IMR-90 (cell line): ENCODE measurements around the gene AKAP6. TPM values are rescaled to one million over a fixed set of nuclear protein-coding genes. Genes with fewer than 3 reads are reported as not detected.

Source experiments
- ATAC-seq: fragments of 200-7000 bp; cut with Tn5 transposase; 2 replicates; pipeline ENCODE4 v1.9.1; 2020; ENCODE audit warnings: low read depth, mild to moderate bottlenecking, moderate library complexity
- BruUV-seq: library from RNA; stranded (reverse); fragments of 400-500 nt; replicated peaks from 2 replicates; lab custom pipeline; 2021; lab: Mats Ljungman, UMichigan
- CTCF ChIA-PET: fragments of 300-600 bp; formaldehyde crosslinking; extraction: SDS; loops from one replicate; lab custom pipeline; 2021; ENCODE audit warnings: antibody characterized with exemption; lab: Yijun Ruan, JAX
- POLR2A ChIA-PET: fragments of 300-600 bp; sonication (Branson Sonifier 250); formaldehyde crosslinking; loops from one replicate; lab custom pipeline; 2022; ENCODE audit warnings: antibody characterized with exemption; ENCODE audit not compliant: unreplicated experiment; lab: Charles Lee
- DNase-seq: peaks from one replicate; pipeline ENCODE4 v3.0.0; 2013
- H2AFZ ChIP-seq: replicated peaks from 2 replicates; pipeline ENCODE3; 2013; ENCODE audit warnings: low read length, mild to moderate bottlenecking; ENCODE audit not compliant: poor library complexity
- H2AK5ac ChIP-seq: 2 replicates; pipeline ENCODE4 v1.6.1; 2013; ENCODE audit warnings: low read depth, low read length, inconsistent platforms
- H2AK9ac ChIP-seq: replicated peaks from 2 replicates; pipeline ENCODE3; 2013; ENCODE audit warnings: mild to moderate bottlenecking, low read depth, low read length, moderate library complexity; ENCODE audit not compliant: poor library complexity
- H2BK120ac ChIP-seq: 2 replicates; pipeline ENCODE4 v1.6.1; 2013; ENCODE audit warnings: low read depth, low read length, inconsistent platforms
- H2BK15ac ChIP-seq: 3 replicates; pipeline ENCODE4 v1.6.1; 2013; ENCODE audit warnings: low read depth, low read length, inconsistent platforms
- H2BK20ac ChIP-seq: 2 replicates; pipeline ENCODE4 v1.6.1; 2013; ENCODE audit warnings: low read depth, mild to moderate bottlenecking, inconsistent platforms, low read length, moderate library complexity
- H2BK5ac ChIP-seq: 2 replicates; pipeline ENCODE4 v1.6.1; 2013; ENCODE audit warnings: mild to moderate bottlenecking, low read depth, low read length, inconsistent platforms; ENCODE audit not compliant: poor library complexity, severe bottlenecking
- H3K14ac ChIP-seq: replicated peaks from 2 replicates; pipeline ENCODE4 v1.6.1; 2013; ENCODE audit warnings: low read depth, low read length, inconsistent platforms
- H3K18ac ChIP-seq: 2 replicates; pipeline ENCODE4 v1.6.1; 2013; ENCODE audit warnings: low read depth, low read length, control low read depth
- H3K23ac ChIP-seq: 2 replicates; pipeline ENCODE4 v1.6.1; 2013; ENCODE audit warnings: low read depth, low read length, inconsistent platforms
- H3K27ac ChIP-seq: 2 replicates; pipeline ENCODE4 v1.5.1; 2013; ENCODE audit warnings: mild to moderate bottlenecking, control low read depth, low read length; ENCODE audit not compliant: insufficient read depth
- H3K27me3 ChIP-seq: 2 replicates; pipeline ENCODE4 v1.6.1; 2013; ENCODE audit warnings: low read length; ENCODE audit not compliant: control insufficient read depth, insufficient read depth
- H3K36me3 ChIP-seq: 2 replicates; pipeline ENCODE4 v1.6.1; 2013; ENCODE audit warnings: low read length, mixed read lengths; ENCODE audit not compliant: control insufficient read depth, insufficient read depth
- H3K4ac ChIP-seq: 2 replicates; pipeline ENCODE4 v1.6.1; 2013; ENCODE audit warnings: low read depth, low read length, inconsistent platforms
- H3K4me1 ChIP-seq: 2 replicates; pipeline ENCODE4 v1.6.1; 2013; ENCODE audit warnings: low read length, mixed read lengths; ENCODE audit not compliant: control insufficient read depth, insufficient read depth
- H3K4me2 ChIP-seq: 2 replicates; pipeline ENCODE4 v1.6.1; 2013; ENCODE audit warnings: low read depth, mild to moderate bottlenecking, control low read depth, low read length, moderate library complexity
- H3K4me3 ChIP-seq: 2 replicates; pipeline ENCODE4 v1.5.1; 2013; ENCODE audit warnings: low read depth, mild to moderate bottlenecking, control low read depth, low read length, moderate library complexity; ENCODE audit not compliant: insufficient read depth
- H3K56ac ChIP-seq: 2 replicates; pipeline ENCODE4 v1.6.1; 2013; ENCODE audit warnings: low read length, inconsistent platforms; ENCODE audit not compliant: insufficient read depth; ENCODE audit errors: extremely low read depth
- H3K79me1 ChIP-seq, 2 experiments: 2 replicates each; pipeline ENCODE4 v1.6.1; 2013; ENCODE audit warnings: low read length in 2 of 2, inconsistent platforms in 1 of 2, low read depth in 1 of 2
- H3K9ac ChIP-seq: 2 replicates; pipeline ENCODE4 v1.6.1; 2013; ENCODE audit warnings: low read depth, low read length, control low read depth
- H3K9me1 ChIP-seq: 2 replicates; pipeline ENCODE4 v1.6.1; 2013; ENCODE audit warnings: low read length, inconsistent platforms; ENCODE audit not compliant: insufficient read depth
- H3K9me3 ChIP-seq: 2 replicates; pipeline ENCODE4 v1.6.1; 2013; ENCODE audit warnings: low read length; ENCODE audit not compliant: control insufficient read depth, insufficient read depth
- H4K20me1 ChIP-seq: 2 replicates; pipeline ENCODE4 v1.6.1; 2013; ENCODE audit warnings: low read length, inconsistent platforms; ENCODE audit not compliant: insufficient read depth
- H4K5ac ChIP-seq: 2 replicates; pipeline ENCODE4 v1.6.1; 2013; ENCODE audit warnings: mild to moderate bottlenecking, low read depth, low read length, control low read depth
- H4K8ac ChIP-seq, 2 experiments: 2 replicates each; pipeline ENCODE4 v1.6.1; 2013; ENCODE audit warnings: low read depth in 2 of 2, low read length in 2 of 2, control low read depth in 1 of 2, inconsistent platforms in 1 of 2
- H4K91ac ChIP-seq: 2 replicates; pipeline ENCODE4 v1.6.1; 2013; ENCODE audit warnings: low read depth, low read length, inconsistent platforms; ENCODE audit not compliant: insufficient read depth
- MAZ ChIP-seq: IDR thresholded peaks from 2 replicates; pipeline ENCODE4 v1.6.1; 2012; ENCODE audit warnings: low read depth, mild to moderate bottlenecking, low read length, improper control_type of control experiment, moderate library complexity, borderline replicate concordance
- WGBS, 2 experiments: methylation state at CpG; one replicate each; pipeline versions ENCODE4 v1.1.5 to v1.1.7; 2013; ENCODE audit warnings: missing lambda C conversion rate in 2 of 2; ENCODE audit not compliant: insufficient read length in 1 of 2; ENCODE audit errors: extremely low coverage in 2 of 2; 5-methylcytosine and 5-hydroxymethylcytosine counted together
- dilution Hi-C: fragments of 300-500 bp; cut with HindIII; formaldehyde crosslinking; loops from one replicate; pipeline ENCODE4 v1.14.3; 2018; ENCODE audit warnings: low sequenced_read_pairs; ENCODE audit not compliant: unreplicated experiment
- in situ Hi-C: fragments of 300-500 bp; cut with MboI; formaldehyde crosslinking; loops from 3 replicates; pipeline ENCODE4 v1.14.3; 2019; ENCODE audit warnings: low sequenced_read_pairs, inconsistent platforms, mixed read lengths
- intact Hi-C: fragments of 100-400 bp; cut with micrococcal nuclease; formaldehyde crosslinking; loops from 2 replicates; pipeline ENCODE4 v1.10.0; 2022
- polyA plus RNA-seq, 3 experiments: library from polyadenylated mRNA; depleted of rRNA; stranded (reverse); fragments of >200 nt; gene quantifications; 2 replicates each; pipeline ENCODE4 v1.2.3, GENCODE V29; 2012; ENCODE audit warnings: low replicate concordance in 1 of 3
- total RNA-seq: library from RNA; depleted of rRNA; stranded (reverse); fragments of >200 nt; gene quantifications from 2 replicates; pipeline ENCODE4 v1.2.3, GENCODE V29; 2012
- TF ChIP-seq, protein P1 (sequence below): fragments of 150-350 bp; IDR thresholded peaks from 2 replicates; pipeline ENCODE4 v1.6.1; 2017; ENCODE audit warnings: mild to moderate bottlenecking, antibody characterized with exemption, low read length, low read depth

Gene AKAP6
- total and polyA plus RNA-seq, 2 of the 4 experiments (the other 2 are of a cell fraction) = 0.22 to 1.6 TPM

DNA sequence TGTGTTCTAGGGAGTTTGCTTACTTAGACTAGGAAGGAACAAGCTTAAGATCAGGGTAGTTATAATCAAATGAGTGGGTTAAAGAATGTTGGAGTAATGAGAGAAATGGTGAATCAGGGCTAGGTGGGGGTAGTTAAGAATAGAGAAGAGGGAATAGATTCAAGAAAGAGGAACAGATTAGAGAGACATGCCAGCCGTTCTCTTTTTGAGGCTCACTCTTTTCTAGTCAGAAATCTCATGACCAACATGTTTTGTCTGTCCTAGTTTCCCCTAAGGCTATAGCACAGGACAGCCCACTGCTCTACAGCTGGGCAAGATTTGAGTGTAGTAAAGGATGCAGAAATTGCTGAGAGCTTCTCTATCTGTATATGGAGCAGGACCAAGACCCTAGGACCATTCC is 258.4 kb downstream of the AKAP6 start:
- ChIA-PET CTCF (interaction anchor here (0.8 to 2.7 kb wide), 3 partner anchors 48 to 1206 kb away, joined by 3 to 9 read pairs (median 4); no protein-coding TSS in a partner anchor), POLR2A (no interaction called here)
- H2BK15ac ChIP-seq = no peak overlapping the region
- H3K4me3 ChIP-seq = no peak overlapping the region
- H3K4me1 ChIP-seq = no peaks in the 10 kb centered on the region
- H2BK120ac ChIP-seq = no peak overlapping the region
- no peak overlapping the region for H2BK20ac ChIP-seq
- in situ Hi-C loops = loop anchor here (25.0 kb wide), 1 partner anchor 850 kb away; no protein-coding TSS in a partner anchor
- no peak overlapping the region for H4K5ac ChIP-seq
- H3K79me1 ChIP-seq = no peaks in the 10 kb centered on the region
- H3K27ac ChIP-seq = no peak overlapping the region
- dilution Hi-C loops = loop anchor here (25.0 kb wide), 1 partner anchor 1200 kb away; no protein-coding TSS in a partner anchor
- no peak overlapping the region for H3K4ac ChIP-seq
- DNase-seq (no peak), ATAC-seq (no peak)
- H2AK5ac ChIP-seq = no peak overlapping the region
- no peak overlapping the region for H3K18ac ChIP-seq
- no peak overlapping the region for H2AK9ac ChIP-seq
- H3K23ac ChIP-seq = no peak overlapping the region
- no peak overlapping the region for H2AFZ ChIP-seq
- no peaks in the 10 kb centered on the region for H4K20me1 ChIP-seq
- TF ChIP-seq MAZ = no peak
- TF ChIP-seq, protein P1, sequence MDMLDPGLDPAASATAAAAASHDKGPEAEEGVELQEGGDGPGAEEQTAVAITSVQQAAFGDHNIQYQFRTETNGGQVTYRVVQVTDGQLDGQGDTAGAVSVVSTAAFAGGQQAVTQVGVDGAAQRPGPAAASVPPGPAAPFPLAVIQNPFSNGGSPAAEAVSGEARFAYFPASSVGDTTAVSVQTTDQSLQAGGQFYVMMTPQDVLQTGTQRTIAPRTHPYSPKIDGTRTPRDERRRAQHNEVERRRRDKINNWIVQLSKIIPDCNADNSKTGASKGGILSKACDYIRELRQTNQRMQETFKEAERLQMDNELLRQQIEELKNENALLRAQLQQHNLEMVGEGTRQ = no peak
- no peaks in the 10 kb centered on the region for H3K27me3 ChIP-seq
- H3K4me2 ChIP-seq = no peak overlapping the region
- H3K9ac ChIP-seq = no peak overlapping the region
- H4K91ac ChIP-seq = no peak overlapping the region
- no peak overlapping the region for H3K14ac ChIP-seq
- no peak overlapping the region for H2BK5ac ChIP-seq
- no peak overlapping the region for H4K8ac ChIP-seq
- BruUV-seq = no TSS peak
- H3K9me3 ChIP-seq = no peaks in the 10 kb centered on the region
- intact Hi-C loops = loop anchor here (5.0 kb wide), 1 partner anchor 245 kb away; no protein-coding TSS in a partner anchor
- no peak overlapping the region for H3K56ac ChIP-seq
- no CpG with 5 or more reads among the region's 1 CpG for WGBS, 2 experiments
- H3K36me3 ChIP-seq = no peaks in the 10 kb centered on the region
- H3K9me1 ChIP-seq = no peaks in the 10 kb centered on the region; the same call in 1 of the 2 replicates
